ENCODE measurements around the gene ASPA.

ASPA gene

DNA sequence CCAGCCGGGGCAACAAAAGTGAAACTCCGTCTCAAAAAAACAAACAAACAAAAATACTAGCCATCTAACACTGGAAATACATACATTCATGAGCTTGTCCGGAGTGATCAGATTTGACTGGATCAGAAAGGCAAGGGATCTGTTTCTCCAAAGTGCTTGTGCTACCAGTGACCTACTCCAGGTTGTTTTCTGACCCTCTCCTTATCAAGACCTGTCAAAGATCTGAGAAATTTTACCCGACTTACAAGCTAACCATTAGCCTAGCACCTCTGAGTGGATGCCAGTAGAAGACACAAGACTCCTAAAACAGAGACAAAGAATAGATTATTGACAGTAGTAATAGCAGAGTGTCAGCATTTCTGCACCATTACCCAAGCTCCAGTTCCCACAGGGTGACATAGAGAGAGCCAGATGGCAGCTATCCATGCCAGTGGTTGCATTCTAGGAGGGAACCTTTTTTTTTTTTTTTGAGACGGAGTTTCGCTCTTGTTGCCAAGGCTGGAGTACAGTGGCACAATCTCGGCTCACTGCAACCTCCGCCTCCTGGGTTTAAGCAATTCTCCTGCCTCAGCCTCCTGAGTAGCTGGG, 9.8 kb downstream of the ASPA start:
- no peak for DNase-seq (ENCODE audit: low read depth)
- no peak overlapping the region for H3K4me3 ChIP-seq (ENCODE audit: low read length)
- TF ChIP-seq CTCF (conservative IDR thresholded peaks at IDR 0.05; ENCODE audit: low read length) = no peak

- TF ChIP-seq CTCF (conservative IDR thresholded peaks at IDR 0.05; ENCODE audit: low read length) = no peak
These were observed 21.3 kb downstream of the ASPA start for GRCh38 chr17:3497101-3497500.

GRCh38 chr17:3501344-3501743, 25.5 kb downstream of the ASPA start:
- peak; percentile 45 for DNase-seq (ENCODE audit: low read depth)
- H3K4me3 ChIP-seq (ENCODE audit: low read length) = no peak overlapping the region
- no peak for TF ChIP-seq CTCF (conservative IDR thresholded peaks at IDR 0.05; ENCODE audit: low read length)

More at GRCh38 chr17:3497101-3497500, 21.3 kb downstream of the ASPA start:
- DNase-seq (ENCODE audit: low read depth) = no peak
- H3K4me3 ChIP-seq (ENCODE audit: low read length) = no peak overlapping the region

DNA sequence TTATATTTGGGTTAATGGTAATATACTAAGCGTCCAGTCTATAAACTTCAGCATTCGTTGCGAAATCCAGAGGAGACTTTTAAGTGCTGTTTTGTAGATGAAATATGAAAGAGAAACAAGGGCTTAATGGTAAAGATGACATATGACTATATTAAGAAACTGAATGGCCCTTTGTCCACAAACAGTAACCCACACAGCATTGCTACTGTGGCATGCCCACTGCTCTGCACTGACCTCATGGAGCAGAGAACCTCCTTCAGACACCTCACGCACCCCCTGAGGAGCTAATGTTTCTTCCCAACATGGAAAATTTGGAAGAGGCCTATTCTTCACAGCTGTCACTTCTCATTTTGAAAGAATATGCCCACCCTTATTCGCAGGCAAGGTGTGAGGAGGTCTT, 26.7 kb downstream of the ASPA start:
- H3K4me3 ChIP-seq (ENCODE audit: low read length) = no peak overlapping the region
- TF ChIP-seq CTCF (conservative IDR thresholded peaks at IDR 0.05; ENCODE audit: low read length) = no peak
- DNase-seq (ENCODE audit: low read depth) = no peak

- H3K4me3 ChIP-seq (ENCODE audit: low read length) = no peak overlapping the region
- no peak for TF ChIP-seq CTCF (conservative IDR thresholded peaks at IDR 0.05; ENCODE audit: low read length)
- DNase-seq (ENCODE audit: low read depth) = no peak
These were observed 27.5 kb downstream of the ASPA start for GRCh38 chr17:3503285-3503684.

DNA sequence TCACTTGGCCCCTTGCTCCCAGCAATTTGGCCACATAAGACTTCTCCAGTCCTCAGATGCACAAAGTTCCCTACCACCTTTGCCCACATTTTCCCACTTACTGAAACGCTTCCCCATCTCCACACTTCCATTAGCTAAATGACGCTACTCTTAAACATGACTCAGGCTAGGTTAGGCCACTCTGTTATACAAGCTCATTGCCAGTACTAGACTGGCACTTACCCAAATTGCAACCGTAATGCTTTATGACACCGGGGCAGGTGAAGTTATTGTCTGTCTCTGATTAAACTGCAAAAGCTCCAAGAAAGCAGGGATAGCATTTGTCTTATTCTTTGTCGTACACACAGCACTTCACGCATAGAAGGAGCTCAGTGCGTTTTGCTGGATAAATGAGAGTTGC, 29.2 kb downstream of the ASPA start:
- no peak for TF ChIP-seq CTCF (conservative IDR thresholded peaks at IDR 0.05; ENCODE audit: low read length)
- H3K4me3 ChIP-seq (ENCODE audit: low read length) = no peak overlapping the region
- DNase-seq (ENCODE audit: low read depth) = no peak

DNA sequence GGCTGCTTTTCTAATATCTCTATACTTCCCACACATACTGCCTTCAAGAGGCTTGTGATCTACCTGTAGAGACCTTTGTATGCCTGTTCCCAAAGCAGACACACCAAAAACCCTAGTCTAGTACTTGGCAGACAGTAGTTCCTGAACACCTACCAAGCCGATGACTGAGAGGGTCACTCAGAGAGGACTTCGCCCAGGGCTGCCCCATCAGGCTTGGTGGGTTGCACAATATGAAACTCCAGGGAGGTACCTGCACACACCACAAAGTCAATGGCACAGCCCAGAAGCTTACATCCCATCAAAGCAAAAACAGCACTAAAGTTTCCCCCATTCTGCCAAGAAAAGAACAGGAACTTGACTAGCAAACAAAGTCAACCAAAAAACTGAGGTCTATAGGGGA, 30.3 kb downstream of the ASPA start:
- H3K4me3 ChIP-seq (ENCODE audit: low read length) = no peak overlapping the region
- no peak for TF ChIP-seq CTCF (conservative IDR thresholded peaks at IDR 0.05; ENCODE audit: low read length)
- no peak for DNase-seq (ENCODE audit: low read depth)

Data from AG10803 (cell line).